ENCODE data around the gene KRT74.

Gene KRT74

GRCh38 chr12:52613384-52614030 is 39.9 kb upstream of the KRT74 start:
- TF ChIP-seq EZH2phosphoT487 (conservative IDR thresholded peaks at IDR 0.05; ENCODE audit: low read length): no peak
- no peak for TF ChIP-seq CTCF (IDR thresholded peaks at IDR 0.05; ENCODE audit: insufficient read depth, low read length, poor library complexity, severe bottlenecking)

GRCh38 chr12:52612431-52613383 is 39.1 kb upstream of the KRT74 start:
- Histone ChIP-seq H3K27me3 (ENCODE audit: low read length) (no peaks in the 10 kb centered on the region), H3F3A (ENCODE audit: insufficient read depth) (no peaks in the 10 kb centered on the region), H3K9ac (ENCODE audit: low read length) (no peak overlapping the region), H3K36me3 (ENCODE audit: low read length) (no peaks in the 10 kb centered on the region), H3K4me2 (ENCODE audit: low read depth, low read length, poor library complexity, severe bottlenecking) (no peak overlapping the region), H2AFZ (ENCODE audit: low read depth, low read length, severe bottlenecking) (no peak overlapping the region), H3K9me3 (ENCODE audit: insufficient read depth, low read length) (no peaks in the 10 kb centered on the region), H3K9me2 (replicated peaks; ENCODE audit: insufficient read depth, low read length) (no peaks in the 10 kb centered on the region), H4K20me1 (ENCODE audit: low read depth, low read length) (no peaks in the 10 kb centered on the region), H3K4me3 (ENCODE audit: insufficient read depth, low read length, poor library complexity, severe bottlenecking) (no peak overlapping the region), H3K27ac (ENCODE audit: low read depth, low read length) (no peak overlapping the region), H3K79me2 (ENCODE audit: insufficient read depth, low read length) (no peaks in the 10 kb centered on the region)
- TF ChIP-seq EZH2phosphoT487 (conservative IDR thresholded peaks at IDR 0.05; ENCODE audit: low read length) (no peak), CTCF (IDR thresholded peaks at IDR 0.05; ENCODE audit: insufficient read depth, low read length, poor library complexity, severe bottlenecking) (no peak)

More at GRCh38 chr12:52613384-52614030, 39.9 kb upstream of the KRT74 start:
- Histone ChIP-seq H3K9me3 (ENCODE audit: insufficient read depth, low read length) (no peaks in the 10 kb centered on the region), H3K4me3 (ENCODE audit: insufficient read depth, low read length, poor library complexity, severe bottlenecking) (no peak overlapping the region), H3K36me3 (ENCODE audit: low read length) (no peaks in the 10 kb centered on the region), H3K27me3 (ENCODE audit: low read length) (no peaks in the 10 kb centered on the region), H2AFZ (ENCODE audit: low read depth, low read length, severe bottlenecking) (no peak overlapping the region), H3K4me2 (ENCODE audit: low read depth, low read length, poor library complexity, severe bottlenecking) (no peak overlapping the region), H3K9me2 (replicated peaks; ENCODE audit: insufficient read depth, low read length) (no peaks in the 10 kb centered on the region), H3F3A (ENCODE audit: insufficient read depth) (no peaks in the 10 kb centered on the region), H3K9ac (ENCODE audit: low read length) (no peak overlapping the region), H3K27ac (ENCODE audit: low read depth, low read length) (no peak overlapping the region), H3K79me2 (ENCODE audit: insufficient read depth, low read length) (no peaks in the 10 kb centered on the region), H4K20me1 (ENCODE audit: low read depth, low read length) (no peaks in the 10 kb centered on the region)

- Histone ChIP-seq H3K27ac (ENCODE audit: low read depth, low read length) (no peak overlapping the region), H3K4me3 (ENCODE audit: insufficient read depth, low read length, poor library complexity, severe bottlenecking) (no peak overlapping the region), H3K79me2 (ENCODE audit: insufficient read depth, low read length) (no peaks in the 10 kb centered on the region), H3K27me3 (ENCODE audit: low read length) (no peaks in the 10 kb centered on the region), H3K4me2 (ENCODE audit: low read depth, low read length, poor library complexity, severe bottlenecking) (no peak overlapping the region), H3K9me3 (ENCODE audit: insufficient read depth, low read length) (no peaks in the 10 kb centered on the region), H3K9ac (ENCODE audit: low read length) (no peak overlapping the region), H3K36me3 (ENCODE audit: low read length) (no peaks in the 10 kb centered on the region), H3K9me2 (replicated peaks; ENCODE audit: insufficient read depth, low read length) (no peaks in the 10 kb centered on the region), H2AFZ (ENCODE audit: low read depth, low read length, severe bottlenecking) (no peak overlapping the region), H4K20me1 (ENCODE audit: low read depth, low read length) (no peaks in the 10 kb centered on the region), H3F3A (ENCODE audit: insufficient read depth) (no peaks in the 10 kb centered on the region)
- TF ChIP-seq EZH2phosphoT487 (conservative IDR thresholded peaks at IDR 0.05; ENCODE audit: low read length) (no peak), CTCF (IDR thresholded peaks at IDR 0.05; ENCODE audit: insufficient read depth, low read length, poor library complexity, severe bottlenecking) (no peak)
These were observed 37.4 kb upstream of the KRT74 start for GRCh38 chr12:52611080-52611468.
